HG03045 (cell line): Measurements from ENCODE around the gene ACSM2B.
"Not testable (repeated sequence)": the region's sequence is repeated elsewhere in the genome, so short reads cannot be mapped to it uniquely, and the experiment has no call there.

Experiments used
- ATAC-seq: cut with Tn5 transposase; IDR thresholded peaks from one replicate; pipeline ENCODE4 v1.9.1; 2021; ENCODE audit warnings: mild to moderate bottlenecking, moderate library complexity; ENCODE audit not compliant: unreplicated experiment

The ACSM2B gene, protein sequence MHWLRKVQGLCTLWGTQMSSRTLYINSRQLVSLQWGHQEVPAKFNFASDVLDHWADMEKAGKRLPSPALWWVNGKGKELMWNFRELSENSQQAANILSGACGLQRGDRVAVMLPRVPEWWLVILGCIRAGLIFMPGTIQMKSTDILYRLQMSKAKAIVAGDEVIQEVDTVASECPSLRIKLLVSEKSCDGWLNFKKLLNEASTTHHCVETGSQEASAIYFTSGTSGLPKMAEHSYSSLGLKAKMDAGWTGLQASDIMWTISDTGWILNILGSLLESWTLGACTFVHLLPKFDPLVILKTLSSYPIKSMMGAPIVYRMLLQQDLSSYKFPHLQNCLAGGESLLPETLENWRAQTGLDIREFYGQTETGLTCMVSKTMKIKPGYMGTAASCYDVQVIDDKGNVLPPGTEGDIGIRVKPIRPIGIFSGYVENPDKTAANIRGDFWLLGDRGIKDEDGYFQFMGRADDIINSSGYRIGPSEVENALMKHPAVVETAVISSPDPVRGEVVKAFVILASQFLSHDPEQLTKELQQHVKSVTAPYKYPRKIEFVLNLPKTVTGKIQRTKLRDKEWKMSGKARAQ

DNA sequence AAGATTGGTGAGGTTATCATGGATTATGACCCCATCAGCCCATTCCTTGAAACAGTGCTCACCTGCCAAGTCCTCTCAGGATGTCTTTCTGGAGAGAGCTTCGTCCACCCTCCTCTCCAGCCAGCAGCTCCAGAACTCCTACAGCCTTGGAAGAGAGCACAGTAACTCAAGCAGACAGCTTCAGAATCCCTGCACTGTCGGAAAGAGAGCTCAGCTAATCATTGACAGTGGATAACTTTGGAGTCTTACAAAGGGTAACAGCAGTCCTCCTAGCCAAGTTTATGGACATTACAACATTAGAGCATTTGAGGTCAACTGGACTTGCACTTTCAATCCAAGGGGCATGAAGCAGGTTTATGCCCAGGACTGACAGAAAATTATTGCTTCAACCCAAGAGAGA is at the start of gene ACSM2B:
ACSM2B (minus strand) TSS at position 223 of the 400 bp plus-strand sequence. CDS start 11,522 bp downstream, outside the sequence.
- ATAC-seq = not testable (repeated sequence)

DNA sequence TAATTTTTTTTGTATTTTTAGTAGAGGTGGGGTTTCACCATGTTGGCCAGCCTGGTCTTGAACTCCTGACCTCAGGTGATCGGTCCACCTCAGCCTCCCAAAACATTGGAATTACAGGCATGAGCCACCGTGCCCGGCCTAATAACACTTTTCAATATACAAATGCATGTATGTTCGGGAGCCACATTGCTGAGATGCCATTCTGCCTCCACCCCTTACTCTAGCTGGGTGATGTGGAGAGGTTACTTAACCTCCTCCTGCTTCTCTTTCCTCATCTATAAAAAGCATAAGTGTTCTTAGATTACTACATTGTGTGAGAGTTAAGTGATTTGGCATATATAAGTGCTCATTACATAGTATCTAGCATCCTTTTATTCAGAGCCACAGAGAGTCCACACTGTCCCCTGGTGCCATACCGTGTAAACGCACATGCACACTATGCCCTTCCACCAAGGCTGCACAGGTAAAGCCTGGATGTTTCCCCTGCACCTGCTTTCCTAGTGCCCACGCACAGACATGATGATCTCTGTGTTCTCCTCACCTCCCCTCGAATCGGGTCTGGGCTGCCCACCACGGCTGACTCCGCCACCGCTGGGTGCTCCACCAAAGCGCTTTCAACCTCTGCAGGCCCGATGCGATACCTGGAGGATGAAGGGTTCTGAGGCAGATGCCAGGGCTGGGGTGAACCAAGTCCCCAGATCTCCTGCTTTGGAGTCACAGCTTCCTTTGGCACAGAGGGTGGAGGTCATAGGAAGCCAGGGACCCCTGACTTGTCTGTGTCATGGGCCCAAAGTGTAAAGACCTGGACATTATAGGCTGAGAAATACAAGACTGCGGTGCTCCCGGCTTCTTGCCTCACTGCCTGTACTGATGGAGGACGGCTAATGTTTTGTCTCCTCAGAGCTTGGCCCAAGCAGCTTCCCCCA is 49.0 kb upstream of the ACSM2B start:
- no peak for ATAC-seq

DNA sequence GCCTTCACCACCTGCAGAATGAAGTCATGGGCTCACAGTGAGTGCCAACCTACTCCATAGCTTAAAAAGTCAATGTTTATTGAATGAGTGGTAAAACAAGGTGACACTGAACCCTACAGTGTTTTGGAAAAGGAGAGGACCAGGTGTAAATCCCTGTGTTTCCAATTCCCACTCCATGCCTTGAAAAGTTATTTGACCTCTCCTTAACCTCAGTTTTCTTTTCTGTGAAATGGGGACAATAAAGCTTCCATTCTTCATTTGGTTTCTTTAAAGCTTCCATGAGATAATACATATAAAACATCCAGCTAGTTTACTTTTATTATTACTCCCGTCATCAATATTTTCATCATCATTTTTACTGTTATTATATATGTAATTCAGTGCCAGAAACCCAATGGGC is 48.0 kb upstream of the ACSM2B start:
- ATAC-seq = no peak

DNA sequence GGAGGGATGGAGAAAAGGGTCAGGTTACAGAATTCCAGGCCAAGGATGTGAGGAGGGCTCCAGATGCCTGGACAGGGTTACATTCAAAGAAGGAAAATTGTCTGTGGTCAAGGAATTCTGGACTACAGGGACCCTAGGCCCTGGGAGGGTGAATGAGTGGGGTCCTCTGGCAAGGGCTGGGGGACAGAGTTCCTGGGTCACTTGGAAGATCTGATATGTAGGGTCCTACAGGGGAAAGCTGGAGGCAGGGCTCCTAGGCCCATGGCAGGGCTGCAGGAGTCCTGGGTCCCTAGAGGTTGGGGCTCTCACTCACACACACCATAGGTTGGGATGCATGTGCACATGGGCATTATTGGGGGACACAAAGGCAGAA is 46.3 kb upstream of the ACSM2B start:
- no peak for ATAC-seq

DNA sequence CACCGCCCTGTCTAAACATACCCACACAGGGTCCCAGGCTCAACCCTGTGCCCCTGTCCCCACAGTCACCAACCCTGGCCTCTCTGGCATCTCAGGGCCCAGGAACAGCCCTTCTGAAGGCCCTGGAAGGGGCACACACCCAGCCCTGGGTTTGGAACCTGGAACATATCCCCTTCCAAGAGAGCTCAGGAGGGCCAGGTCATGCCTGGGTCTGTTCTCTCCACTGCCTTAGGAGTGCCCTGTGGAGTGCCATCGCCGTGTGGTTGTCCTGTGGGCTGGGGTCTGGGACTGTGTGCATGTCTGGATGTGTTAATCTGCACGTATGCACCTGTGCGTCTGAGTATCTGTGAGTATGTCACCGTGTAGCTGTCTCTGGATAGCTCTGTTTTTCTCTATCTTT is 45.2 kb upstream of the ACSM2B start:
- ATAC-seq = no peak

DNA sequence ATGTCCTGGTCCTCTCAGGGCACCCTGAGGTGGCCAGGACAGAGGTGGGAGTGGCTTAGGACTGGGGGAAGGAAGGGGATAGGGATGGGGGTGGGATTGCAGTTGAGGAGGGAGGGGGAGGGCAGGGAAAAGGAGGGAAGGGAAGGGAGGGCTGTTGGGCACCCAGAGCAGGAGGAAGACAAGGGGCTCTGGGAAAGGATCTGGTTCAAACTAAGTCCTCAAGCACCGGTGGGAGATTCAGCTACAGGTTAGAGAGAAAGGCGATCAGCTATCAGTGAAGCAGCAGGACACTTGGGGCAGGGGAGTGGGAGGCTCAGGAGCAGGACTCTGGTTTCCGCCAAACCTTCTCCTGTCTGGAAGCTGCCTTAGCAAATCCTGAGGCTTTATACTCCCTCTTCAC is 44.6 kb upstream of the ACSM2B start:
- no peak for ATAC-seq

DNA sequence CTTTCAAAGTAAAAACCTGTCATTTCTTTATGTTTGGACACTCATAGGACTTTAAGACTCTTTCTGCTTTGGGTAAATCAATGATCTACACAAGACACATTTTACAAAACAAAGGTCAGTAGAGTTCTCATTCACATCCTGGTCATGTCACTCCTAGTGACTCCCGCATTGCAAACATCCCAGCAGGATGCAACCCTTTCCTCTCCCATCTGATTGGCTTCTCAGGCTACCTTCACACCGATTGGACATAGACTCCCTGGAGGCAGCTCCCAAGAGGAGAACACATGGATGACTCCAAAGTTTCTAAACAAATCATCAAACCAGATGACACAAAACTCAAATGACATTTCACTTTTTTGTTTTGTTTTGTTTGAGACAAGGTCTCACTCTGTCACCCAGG is 43.8 kb upstream of the ACSM2B start:
- ATAC-seq = no peak

DNA sequence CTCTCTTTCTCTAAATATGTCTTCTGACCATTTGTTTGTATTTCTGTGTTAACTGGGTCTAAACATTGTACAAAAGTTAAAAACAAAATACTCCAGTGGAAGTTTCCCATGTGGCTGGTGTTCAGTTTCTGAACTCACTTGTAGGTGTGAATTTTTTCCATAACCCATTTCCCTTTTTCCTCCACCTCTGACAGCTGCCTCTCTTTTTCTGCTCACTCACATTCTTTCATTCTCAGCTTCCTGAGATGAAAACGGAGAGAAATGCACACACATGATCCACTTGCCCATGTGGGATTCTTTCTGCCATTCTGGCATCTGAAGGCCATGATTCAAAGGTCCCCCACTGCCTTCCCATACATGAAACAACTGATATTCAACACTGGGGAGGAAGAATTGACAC is 41.1 kb upstream of the ACSM2B start:
- ATAC-seq = no peak

DNA sequence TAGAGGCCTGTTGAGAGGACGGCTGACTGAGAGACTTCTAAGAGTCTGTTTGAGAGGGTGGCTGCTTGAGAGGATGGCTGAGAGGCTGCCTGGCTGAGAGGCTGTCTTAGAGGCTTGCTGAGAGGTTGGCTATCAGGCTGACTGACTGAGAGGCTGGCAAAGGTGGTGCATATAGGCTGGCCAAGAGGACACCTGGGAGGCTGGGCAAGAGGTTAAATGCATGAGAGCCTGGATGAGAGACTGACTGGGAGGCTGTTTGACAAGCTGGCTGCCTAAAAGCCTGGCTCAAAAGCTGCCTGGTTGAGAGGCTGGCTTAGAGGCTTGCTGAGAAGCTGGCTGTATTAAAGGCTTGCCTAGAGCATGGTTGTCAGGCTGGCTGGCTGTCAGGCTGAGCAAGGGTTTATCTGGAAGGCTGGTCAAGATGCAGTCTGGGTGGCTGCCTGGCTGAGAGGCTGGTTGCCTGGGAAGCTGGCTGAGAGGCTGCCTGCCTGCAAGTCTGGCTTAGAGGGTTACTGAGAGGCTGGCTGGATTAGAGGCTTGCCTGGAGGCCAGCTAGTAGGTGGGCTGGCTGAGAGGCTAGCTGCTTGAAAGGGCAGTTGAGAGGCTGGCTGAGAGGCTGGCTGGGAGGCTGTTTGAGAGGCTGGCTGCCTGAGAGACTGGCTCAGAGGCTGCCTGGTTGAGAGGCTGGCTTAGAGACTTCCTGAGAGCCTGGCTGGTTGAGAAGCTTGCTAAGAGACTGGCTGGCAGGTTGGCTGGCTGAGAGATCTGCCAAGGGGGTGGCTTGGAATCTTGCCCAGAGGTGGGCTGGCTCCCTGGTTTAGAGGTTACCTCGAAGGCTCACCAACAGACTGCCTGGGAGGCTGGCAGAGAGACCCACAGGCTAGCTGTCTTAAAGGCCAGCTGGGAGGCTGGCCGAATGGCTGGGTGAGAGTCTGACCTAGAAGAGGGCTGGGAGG is 38.3 kb upstream of the ACSM2B start:
- no peak for ATAC-seq

DNA sequence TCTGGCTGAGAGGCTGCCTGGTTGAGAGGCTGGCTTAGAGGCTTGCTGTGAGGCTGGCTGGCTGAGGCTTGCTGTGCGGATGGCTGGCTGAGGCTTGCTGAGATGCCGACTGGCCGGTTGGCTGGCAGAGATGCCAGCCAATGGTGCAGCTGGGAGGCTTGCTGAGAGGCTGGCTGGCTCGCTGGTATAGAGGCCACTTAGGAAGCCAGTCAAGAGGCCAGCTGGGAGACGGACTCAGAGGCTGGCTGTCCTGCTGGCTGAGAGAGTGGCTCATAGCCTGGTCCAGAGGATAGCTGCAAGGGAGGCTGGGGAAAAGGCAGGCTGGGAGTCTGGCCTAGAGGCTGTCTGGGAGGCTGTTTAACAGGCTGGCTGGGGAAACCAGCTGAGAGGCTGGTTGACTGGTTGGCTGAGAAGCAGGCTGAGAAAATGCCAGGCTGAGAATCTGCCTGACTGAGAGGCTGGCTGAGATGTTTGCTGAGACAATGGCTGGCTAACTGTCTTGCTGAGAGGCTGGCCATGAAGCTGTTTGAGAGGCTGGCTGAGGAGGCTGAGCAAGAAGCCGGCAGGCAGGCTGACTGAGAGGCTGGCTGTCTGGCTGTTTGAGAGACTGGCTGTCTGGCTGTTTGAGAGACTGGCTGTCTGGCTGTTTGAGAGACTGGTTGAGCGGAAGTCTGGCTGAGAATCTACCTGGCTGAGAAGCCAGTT is 37.5 kb upstream of the ACSM2B start:
- ATAC-seq = no peak

DNA sequence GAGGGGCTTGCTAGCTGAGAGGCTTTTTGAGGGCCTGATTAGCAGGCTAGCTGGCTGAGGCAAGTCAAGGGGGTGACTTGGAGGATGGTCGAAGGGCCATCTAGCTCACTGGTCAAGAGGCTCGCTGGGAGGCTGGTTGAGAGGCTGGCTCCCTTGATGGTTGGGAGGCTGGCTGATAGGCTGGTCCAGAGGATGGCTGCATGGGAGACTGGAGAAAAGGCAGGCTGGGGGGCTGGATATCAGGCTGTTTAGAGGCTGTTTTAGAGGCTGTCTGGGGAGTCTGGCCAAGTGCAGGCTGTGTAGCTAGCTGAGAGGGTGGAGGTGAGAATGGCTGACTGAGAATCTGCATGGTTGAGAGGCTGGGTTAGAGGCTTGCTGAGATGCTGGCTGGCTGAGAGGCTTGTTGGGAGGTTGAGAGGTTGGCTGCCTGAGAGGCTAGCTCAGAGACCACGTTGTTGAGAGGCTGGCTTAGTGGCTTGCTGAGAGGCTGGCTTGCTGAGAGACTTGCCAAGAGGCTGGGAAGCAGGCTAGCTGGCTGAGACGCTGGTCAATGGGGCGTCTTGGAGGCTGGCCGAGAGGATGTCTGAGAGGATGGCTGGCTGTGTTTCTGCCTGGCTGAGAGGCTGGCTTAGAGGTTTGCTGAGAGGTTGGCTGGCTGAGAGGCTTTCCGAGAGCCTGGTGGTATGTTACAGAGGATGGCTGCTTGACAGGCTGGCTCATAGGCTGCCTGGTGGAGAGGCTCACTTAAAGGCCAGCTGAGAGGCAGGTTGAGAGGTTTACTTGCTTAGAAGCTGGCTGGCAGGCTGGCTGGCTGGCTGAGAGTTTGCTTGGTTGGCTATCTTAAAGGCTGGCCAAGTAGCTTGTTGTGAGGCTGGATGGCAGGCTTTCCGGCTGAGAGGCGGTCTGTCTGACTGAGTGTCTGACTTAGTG is 36.6 kb upstream of the ACSM2B start:
- no peak for ATAC-seq

DNA sequence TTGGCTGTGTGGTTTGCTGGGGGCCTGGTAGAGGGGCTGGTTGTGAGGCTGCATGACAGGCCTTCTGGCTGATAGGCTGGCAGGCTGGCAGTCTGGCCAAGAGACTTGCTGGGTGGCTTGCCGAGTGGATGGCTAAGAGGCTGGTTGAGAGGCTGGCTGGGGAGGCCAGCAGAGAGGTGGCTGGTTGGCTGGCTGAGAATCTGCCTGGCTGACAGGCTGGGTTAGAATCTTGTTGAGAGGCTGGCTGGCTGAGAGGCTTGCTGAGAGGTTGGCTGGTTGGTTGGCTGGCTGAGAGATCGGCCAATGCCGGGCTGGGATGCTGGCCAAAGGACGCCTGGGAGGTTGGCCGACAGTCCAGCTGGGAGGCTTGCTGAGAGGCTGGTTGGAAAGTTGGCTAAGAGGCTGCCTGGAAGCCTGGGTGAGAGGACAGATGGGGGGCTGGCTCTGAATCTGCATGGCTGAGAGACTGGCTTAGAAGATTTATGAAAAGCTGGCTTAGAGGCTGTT is 35.9 kb upstream of the ACSM2B start:
- no peak for ATAC-seq

DNA sequence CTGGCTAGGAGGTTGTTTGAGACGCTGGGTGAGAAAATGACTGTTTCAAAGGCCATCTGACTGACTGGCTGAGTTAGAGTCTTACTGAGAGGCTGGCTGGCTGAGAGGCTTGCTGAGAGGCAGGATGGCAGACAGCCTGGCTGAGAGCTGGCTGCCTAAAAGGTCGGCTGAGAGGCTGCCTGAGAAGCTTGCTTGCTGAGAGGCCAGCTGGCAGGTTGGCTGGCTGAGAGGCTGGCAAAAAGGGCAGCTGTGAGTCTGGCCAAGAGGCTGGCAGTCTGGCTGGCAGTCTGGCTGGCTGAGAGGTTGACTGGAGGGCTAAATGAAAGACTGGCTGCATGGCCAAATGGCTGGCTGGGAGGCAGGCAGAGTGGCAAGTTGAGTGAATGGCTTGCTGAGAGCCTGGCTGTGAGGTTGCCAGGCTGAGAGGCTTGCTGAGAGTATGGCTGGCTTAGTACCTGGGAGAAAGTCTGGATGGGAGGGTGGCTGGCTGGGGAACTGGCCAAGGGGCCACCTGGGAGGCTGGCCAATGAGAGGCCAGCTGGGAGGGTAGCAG is 35.3 kb upstream of the ACSM2B start:
- ATAC-seq = no peak

DNA sequence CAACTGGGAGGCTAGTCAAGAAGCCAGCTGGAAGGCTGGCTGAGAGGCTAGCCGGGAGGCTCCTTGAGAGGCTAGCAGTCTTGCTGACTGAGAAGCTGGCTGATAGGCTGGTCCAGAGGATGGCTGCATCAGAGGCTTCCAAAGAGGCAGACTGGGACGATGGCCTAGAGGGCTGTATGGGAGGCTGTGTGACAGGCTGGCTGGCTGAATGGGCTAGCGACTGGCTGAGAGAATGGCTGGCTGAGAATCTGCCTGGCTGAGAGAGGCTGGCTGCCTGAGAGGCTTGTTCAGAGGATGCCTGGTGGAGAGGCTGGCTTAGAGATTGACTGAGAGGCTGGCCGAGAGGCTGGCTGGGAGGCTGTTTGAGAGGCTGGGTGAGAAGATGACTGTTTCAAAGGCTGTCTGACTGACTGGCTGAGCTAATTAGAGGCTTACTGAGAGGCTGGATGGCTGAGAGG is 34.8 kb upstream of the ACSM2B start:
- no peak for ATAC-seq

DNA sequence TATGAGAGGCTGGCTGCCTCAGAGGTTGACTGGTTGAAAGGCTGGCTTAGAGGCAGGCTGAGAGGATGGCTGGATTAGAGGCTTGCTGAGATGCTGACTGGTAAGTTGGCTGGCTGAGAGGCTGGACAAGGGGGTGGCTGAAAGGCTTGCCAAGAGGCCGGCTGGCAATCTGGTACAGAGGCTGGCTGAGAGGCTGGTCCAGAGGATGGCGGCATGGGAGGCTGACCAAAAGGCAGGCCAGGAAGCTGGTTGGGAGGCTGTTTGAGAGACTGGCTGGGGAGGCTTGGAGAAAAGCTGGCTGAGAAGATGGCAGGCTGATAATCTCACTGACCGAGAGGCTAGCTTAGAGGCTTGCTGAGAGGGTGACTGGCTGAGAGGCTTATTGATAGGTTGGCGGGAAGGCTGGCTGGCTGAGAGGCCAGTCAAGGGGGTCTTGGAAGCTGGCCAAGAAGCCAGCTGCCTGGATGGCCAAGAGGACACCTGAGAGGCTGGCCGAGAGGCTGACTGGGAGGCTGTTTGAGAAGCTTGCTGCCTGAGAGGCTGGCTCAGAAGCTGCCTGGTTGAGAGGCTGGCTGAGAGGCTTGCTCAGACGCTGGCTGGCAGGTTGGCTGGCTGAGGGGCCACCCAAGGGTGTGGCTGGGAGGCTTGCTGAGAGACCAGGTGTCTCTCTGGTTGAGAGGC is 34.2 kb upstream of the ACSM2B start:
- ATAC-seq = no peak

DNA sequence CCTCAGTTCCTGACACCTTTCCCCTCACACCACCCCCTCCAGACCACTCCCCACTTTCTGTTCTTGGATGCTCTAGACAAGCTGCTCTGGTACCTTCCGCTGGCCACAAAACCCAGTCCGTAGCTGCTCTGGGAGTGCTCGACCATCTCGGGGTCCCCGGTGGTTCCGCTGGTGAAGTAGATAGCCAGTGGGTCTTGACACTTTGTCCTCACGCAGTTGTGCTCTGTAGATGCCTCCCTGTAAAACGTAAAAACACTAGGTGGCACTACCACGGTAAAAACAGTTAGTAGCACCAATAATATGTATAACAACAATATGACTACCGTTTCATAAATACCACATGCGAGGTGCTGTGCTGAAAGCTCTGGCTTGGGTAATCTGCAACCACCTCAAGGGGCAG is 26.0 kb upstream of the ACSM2B start:
- not testable (repeated sequence) for ATAC-seq

DNA sequence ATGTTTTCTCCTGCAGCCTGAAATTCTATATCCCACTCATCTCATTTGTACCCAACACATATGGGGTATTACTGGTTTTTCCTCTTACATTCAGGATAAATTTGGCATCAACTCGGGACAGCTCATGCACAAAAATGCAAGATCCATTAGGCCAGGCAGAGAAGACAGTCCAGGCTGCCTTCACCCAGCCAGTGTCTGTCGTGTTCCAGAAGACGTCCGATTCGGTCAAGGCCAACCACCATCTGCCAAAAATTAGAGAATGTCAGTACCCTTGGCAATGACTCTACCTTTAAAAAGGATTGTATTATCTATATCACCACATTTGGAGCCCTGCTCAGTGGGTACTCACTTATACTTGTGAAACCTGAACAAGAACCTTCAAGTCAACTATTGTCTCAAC is 23.3 kb upstream of the ACSM2B start:
- ATAC-seq = not testable (repeated sequence)
